GM19099 (cell line): ENCODE results near the gene PIGH.

Experiments
- POLR2A ChIP-seq: IDR thresholded peaks from 3 replicates; pipeline ENCODE4 v1.6.1; 2011; ENCODE audit warnings: low read depth; ENCODE audit not compliant: insufficient read length; ENCODE audit errors: extremely low read depth

The PIGH gene

GRCh38 chr14:67580336-67581171 is 19.5 kb downstream of the PIGH start:
- TF ChIP-seq POLR2A, result no peak

DNA sequence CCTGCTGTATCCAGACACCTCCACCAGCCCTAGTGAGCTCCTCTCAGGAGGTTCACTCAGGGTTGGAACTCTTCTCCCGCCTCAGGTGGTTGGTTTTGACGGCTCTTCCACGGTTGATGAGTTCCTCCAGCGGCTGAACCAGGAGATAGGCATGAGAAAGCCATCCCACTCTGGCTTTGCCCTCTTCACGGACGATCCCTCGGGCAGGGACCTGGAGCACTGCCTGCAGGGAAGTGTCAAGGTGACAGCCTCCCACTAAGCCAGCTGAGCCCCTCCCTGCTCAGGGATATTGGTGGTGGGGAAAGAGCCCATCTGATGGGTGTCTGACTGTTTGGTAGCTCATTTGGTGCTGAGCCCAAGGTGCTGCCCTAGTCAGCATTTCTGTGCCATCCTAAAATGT is 20.4 kb downstream of the PIGH start:
- TF ChIP-seq POLR2A, result no peak

DNA sequence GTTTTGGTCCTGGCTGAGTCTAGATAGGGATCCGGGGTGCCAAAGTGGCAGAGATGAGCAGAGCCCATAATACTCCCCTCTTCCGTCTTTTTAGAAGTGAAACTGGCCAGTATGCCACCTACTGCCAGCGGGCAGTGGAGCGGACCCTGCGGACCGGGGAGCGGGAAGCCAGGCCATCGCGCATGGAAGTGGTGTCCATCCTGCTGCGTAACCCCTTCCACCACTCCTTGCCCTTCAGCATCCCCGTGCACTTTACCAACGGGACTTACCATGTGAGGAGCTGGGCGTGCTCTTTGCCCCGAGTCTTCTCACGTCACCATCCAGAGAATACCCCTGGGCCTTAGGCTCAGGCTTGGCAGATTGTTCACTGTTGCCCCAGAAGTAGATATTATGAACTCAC is 21.0 kb downstream of the PIGH start:
- no peak for TF ChIP-seq POLR2A

DNA sequence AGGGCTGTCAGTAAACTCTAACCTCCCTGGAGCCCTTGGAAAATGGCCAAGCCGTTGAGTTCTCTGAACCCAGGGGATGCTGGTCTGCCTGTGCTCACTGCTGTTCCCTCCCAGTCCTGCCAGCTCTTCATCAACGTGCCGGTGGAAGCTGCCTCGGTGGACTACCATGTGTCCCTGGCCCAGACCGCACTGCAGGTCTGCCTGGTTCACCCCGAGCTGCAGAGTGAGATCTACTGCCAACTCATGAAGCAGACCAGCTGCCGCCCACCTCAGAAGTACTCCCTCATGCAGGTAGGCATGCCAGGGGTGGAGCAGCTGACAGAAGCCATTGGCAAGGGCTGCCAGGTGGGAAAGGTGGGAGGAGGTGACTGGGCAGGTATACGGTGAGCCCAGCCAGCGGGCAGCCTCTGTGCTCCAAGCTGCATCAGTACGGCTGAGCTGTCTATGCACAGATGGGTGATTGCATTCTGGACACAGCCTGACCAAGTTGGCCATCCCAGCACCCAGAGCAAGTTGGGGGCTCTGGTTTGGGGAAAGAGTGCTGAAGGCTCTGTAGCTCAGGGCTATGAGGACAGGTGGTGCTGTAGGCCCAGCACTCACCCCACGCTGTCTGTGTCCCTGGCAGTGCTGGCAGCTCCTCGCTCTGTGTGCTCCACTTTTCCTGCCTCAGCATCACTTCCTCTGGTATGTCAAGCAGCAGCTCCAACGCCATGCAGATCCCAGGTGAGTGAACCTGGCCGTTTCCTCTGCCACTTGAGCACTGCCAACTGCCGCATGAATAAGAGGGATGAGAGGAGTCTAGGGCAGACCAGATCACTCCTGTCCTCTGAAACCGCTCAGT is 21.9 kb downstream of the PIGH start:
- TF ChIP-seq POLR2A, result no peak

GRCh38 chr14:67577181-67577808 is 22.8 kb downstream of the PIGH start:
- no peak for TF ChIP-seq POLR2A

DNA sequence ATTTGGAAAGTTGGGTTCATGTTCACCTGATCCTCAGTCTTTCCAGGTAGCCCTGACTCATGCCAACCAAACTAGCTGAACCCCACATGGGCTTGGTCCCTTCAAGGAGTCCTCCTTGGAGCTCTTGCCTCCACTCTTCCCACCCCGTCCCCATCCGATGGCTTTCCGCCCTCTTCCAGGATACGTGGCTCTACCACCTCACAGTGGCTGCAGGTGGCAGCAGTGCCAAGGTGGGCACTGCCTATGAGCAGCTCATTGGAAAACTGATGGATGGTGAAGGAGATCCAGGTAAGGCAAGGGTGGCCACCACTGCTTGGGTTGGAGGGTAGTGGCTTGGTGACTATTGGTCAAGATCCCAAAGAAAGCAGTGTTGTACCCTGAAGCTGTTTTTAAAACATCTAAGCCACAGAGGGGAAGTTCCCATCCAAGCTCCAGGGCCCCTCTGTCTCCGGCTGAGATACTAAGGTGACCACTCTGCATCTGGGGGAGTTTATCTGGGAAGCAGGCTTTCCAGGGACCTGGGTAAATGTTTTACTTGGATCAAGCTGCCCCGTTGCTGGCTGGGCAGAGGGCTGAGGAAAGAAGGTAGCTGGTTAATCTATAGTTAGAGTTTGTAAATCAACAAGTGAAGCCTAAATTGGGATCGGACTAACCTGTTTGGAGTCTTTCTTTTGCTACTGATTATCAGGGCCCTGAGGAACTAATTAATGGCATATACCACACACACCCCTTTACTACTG is 23.7 kb downstream of the PIGH start:
- no peak for TF ChIP-seq POLR2A

- no peak for TF ChIP-seq POLR2A
Observed at GRCh38 chr14:67575684-67576083, 24.4 kb downstream of the PIGH start.

DNA sequence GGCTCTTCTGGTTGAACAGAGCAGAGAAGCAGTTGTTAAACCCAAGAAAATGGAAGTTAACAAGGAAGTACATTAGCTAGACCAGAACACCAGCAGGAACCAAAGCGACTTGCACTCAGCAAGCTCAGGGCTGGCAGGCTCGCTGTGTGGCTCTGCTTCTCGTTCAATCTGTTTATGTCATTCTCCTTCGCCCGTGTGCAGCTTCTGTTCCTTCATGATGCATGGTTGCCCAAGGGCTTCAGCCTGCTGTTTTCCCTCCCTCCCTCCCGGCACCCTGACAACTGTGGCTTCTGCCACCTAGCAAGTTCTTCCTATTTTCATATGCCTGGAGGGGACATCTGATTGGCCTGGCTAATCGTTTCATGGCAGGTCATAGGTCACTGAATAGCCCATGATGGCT is 25.3 kb downstream of the PIGH start:
- no peak for TF ChIP-seq POLR2A

- no peak for TF ChIP-seq POLR2A
Observed at GRCh38 chr14:67574156-67574555, 25.9 kb downstream of the PIGH start.

DNA sequence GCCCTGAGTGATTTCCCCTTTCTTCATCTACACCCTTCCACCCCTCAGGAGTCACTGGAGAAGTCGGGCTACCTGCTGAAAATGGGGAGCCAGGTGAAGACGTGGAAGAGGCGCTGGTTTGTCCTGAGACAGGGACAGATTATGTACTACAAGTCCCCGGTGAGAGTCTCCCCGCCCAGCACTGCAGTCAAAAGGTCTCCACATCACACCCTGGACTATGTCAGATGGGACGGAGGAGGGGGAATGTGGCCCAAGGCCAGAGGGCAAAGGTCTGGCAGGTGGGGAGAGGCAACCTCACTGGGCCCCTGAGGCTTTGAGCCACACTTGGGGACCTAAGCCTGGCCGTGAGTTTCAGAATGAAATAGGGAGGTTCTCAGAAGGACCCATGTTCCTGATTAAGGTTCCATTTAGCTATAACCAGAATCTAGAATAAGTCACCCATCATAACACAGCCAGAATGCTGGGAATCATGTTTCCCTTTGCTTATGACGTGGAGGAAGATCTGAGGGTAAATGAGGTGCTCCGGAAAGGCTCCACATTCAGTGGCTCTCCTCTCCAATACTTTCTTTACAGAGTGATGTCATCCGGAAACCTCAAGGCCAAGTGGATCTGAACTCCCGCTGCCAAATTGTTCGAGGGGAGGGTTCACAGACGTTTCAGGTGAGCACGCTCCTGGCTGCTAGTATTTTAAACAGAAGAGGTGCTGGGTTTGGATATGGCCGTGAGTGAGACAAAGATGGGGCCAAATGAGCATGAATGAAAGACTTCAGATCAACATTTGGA is 26.6 kb downstream of the PIGH start:
- TF ChIP-seq POLR2A, result no peak

DNA sequence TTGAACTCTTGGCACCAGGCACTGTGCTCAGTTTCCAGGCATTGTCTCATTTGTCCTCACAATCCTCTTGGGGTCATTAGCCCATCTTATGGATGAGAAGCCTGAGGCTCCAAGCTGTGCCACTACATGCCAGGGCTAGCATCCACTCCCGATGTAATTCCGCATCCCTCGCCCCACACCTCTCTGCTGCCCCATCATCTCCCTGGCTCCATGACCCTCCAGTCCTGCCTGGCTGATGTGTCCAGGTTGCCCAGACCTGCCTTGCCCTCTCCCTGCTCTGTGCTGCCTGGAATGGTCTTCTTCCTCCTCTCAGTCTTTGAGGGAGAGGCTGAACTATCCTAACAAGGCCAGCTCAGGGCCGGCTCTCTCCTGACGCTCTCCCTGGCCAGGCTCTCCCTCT is 27.5 kb downstream of the PIGH start:
- no peak for TF ChIP-seq POLR2A

DNA sequence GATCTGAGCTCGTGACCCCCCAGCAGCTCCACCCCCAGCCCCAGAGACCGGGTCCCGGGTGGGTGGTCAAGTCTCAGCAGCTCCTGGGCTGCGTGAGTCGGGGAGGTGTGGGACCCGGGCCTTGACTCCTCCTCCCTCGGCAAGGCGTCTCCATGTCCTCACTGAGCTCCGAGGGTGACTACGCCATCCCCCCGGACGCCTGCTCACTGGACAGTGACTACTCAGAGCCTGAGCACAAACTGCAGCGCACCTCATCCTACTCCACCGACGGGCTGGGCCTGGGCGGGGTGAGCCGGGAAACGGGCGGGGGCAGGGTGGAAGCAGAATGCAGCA is 28.1 kb downstream of the PIGH start:
- TF ChIP-seq POLR2A, result no peak

DNA sequence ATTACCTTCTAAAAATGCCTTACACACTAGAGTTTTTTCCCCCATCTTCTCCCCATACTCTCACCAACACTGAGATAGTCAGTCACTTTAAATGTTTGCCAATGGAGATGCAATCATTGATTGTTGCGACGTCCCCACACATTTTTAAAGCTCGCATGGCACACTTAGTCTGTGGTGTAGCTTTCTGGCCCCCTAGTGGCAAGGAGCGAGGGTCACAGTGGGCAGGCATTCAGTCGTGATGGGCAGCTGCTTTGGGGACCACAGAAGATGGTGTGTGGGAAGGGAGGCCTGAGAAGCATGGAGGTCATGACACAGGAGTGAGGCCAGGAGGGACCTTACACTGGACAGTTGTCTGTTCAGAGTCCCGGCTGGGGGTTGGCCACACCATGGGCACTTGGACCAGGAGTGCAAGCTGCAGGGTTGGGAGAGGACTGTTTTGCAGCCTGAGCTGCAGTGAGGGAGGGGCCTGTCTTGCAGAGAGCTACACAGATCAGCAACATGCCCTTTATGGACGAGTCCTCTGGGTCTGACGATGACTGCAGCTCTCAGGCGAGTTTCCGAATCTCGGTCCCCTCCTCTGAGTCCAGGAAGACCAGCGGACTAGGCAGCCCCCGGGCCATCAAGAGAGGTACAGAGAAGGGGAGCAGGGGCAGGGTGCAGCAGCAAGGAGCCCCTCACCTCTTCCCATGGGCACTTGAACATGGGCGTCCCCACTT is 28.6 kb downstream of the PIGH start:
- TF ChIP-seq POLR2A, result no peak

GRCh38 chr14:67570453-67570852 is 29.6 kb downstream of the PIGH start:
- TF ChIP-seq POLR2A, result no peak
